Lung (tissue), 12 donors: ENCODE measurements around the gene ZNF319. TPM values are rescaled to one million over a fixed set of nuclear protein-coding genes. Genes with fewer than 3 reads are reported as not detected.
A peak's percentile ranks its signal among the peaks of the same experiment; 100 is the strongest.

Experiments
- ATAC-seq: fragments of 200-7000 bp; cut with Tn5 transposase; one replicate; pipeline ENCODE4 v1.9.1; 2020; ENCODE audit warnings: moderate number of reproducible peaks; ENCODE audit not compliant: insufficient read depth, low FRiP score
- DNase-seq, 3 donors: peaks; one replicate each; pipeline ENCODE4 v3.0.0-alpha.2; 2013 to 2017
- H3K27ac ChIP-seq, 2 donors: one replicate each; pipeline ENCODE4 v1.5.1; 2013; ENCODE audit warnings: mild to moderate bottlenecking in 2 of 2, moderate library complexity in 2 of 2, control low read depth in 1 of 2, inconsistent platforms in 1 of 2, low read depth in 1 of 2, low read length in 1 of 2
- H3K27me3 ChIP-seq, 3 donors: one replicate each; pipeline ENCODE4 v1.5.1; 2013; ENCODE audit warnings: low read length in 2 of 3; ENCODE audit not compliant: control insufficient read depth in 3 of 3, insufficient read depth in 3 of 3
- H3K36me3 ChIP-seq, 4 donors: one replicate each; pipeline ENCODE4 v1.5.1; 2013; ENCODE audit warnings: low read length in 4 of 4, mild to moderate bottlenecking in 1 of 4, moderate library complexity in 1 of 4; ENCODE audit not compliant: control insufficient read depth in 4 of 4, insufficient read depth in 4 of 4
- H3K4me1 ChIP-seq, 5 donors: one replicate each; pipeline ENCODE4 v1.5.1; 2013; ENCODE audit warnings: low read length in 5 of 5, mild to moderate bottlenecking in 2 of 5, moderate library complexity in 1 of 5; ENCODE audit not compliant: control insufficient read depth in 5 of 5, insufficient read depth in 5 of 5
- H3K4me3 ChIP-seq: one replicate; pipeline ENCODE4 v1.5.1; 2013; ENCODE audit warnings: mild to moderate bottlenecking, control low read depth, moderate library complexity
- H3K9ac ChIP-seq, 2 donors: one replicate each; pipeline ENCODE4 v1.5.1; 2013; ENCODE audit warnings: low read length in 2 of 2, control low read depth in 1 of 2; ENCODE audit not compliant: insufficient read depth in 1 of 2
- H3K9me3 ChIP-seq, 4 donors: one replicate each; pipeline ENCODE4 v1.5.1; 2013; ENCODE audit warnings: low read length in 3 of 4, mild to moderate bottlenecking in 1 of 4, moderate library complexity in 1 of 4; ENCODE audit not compliant: control insufficient read depth in 4 of 4, insufficient read depth in 3 of 4
- CTCF ChIP-seq: IDR thresholded peaks from 2 replicates; pipeline ENCODE4 v1.5.1; 2012; ENCODE audit warnings: mild to moderate bottlenecking; ENCODE audit errors: control extremely low read depth, extremely low read depth
- WGBS, 2 donors: extraction: QIAGEN DNeasy Blood & Tissue Kit; methylation state at CpG; one replicate each; pipeline ENCODE4 v1.1.7; 2013; 5-methylcytosine and 5-hydroxymethylcytosine counted together
- polyA plus RNA-seq, 2 donors: library from polyadenylated mRNA; stranded (reverse); fragments of 200-250 nt; gene quantifications; one replicate each; pipeline ENCODE4 v1.2.1, GENCODE V29; 2013
- total RNA-seq, 2 donors: library from RNA; depleted of rRNA in 1 of 2; stranded (reverse); fragments of >200 nt in 1 of 2; gene quantifications; one replicate each; pipeline ENCODE4 v1.2.1, GENCODE V29; 2014 to 2021
- donor health status: control.
- donor health status: control.
- donor health status: Bipolar disorder and iron deficiency.
- donor health status: healthy.
- donor health status: DM: yes; HTN: yes; CAD: no.

The ZNF319 gene
- total and polyA plus RNA-seq, 4 donors = 6.0 to 15.3 (median 9.6) TPM

GRCh38 chr16:58035356-58036170 lies 35.1 kb upstream of the ZNF319 start:
- no peak for TF ChIP-seq CTCF
- Histone ChIP-seq H3K27me3 (no peaks in the 10 kb centered on the region), H3K4me3 (no peak overlapping the region), H3K9ac (no peak overlapping the region), H3K36me3 (peaks cover 0 to 6% (median 3%) of the 10 kb centered on the region in 4 donors), H3K9me3 (no peaks in the 10 kb centered on the region), H3K4me1 (peaks cover 5 to 29% (median 24%) of the 10 kb centered on the region in 5 donors), H3K27ac (no peak overlapping the region)
- no peak for ATAC-seq
- DNase-seq = no peak
- WGBS, 2 donors = 86 to 87% methylated on average over 14 of the region's 14 CpGs

GRCh38 chr16:58034774-58035173 lies 34.3 kb upstream of the ZNF319 start:
- H3K9ac ChIP-seq = no peak overlapping the region
- H3K27me3 ChIP-seq = no peaks in the 10 kb centered on the region
- ATAC-seq = no peak
- peak overlapping the region in 1 of 2 donors; percentile 14 for H3K27ac ChIP-seq
- DNase-seq = no peak
- no peak overlapping the region for H3K4me3 ChIP-seq
- WGBS, 2 donors = 86 to 88% methylated on average over 11 of the region's 11 CpGs
- TF ChIP-seq CTCF = no peak
- no peaks in the 10 kb centered on the region for H3K9me3 ChIP-seq
- peaks cover 0 to 4% (median 0%) of the 10 kb centered on the region in 4 donors for H3K36me3 ChIP-seq
- peaks cover 5 to 33% (median 24%) of the 10 kb centered on the region in 5 donors for H3K4me1 ChIP-seq

DNA sequence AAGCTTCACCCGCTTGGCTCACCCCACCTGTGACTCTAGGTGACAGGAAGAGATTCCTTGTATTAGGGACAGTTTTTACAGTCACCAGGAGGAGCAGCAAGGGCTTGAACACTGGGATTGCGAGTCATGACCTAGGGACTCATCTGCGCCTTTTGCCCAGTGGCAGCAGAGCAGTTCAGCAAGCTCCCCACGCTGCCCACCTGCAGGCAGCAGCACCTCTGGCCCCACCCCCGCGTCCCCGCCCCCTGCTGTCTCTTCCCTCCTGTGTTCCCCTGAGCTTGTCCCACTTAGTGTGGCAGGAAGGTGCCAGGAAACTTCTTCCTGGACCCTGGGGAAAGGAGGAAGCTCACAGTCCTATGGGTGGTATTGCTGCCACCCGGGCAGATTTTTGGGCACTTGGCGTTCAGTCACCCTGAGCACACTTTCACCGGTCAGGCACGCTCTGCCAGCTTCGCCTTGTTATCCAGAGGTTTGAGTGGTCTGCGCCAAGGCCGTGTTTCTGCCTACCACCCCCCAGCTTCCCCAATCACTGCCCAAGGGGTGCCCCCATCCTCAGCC lies 33.7 kb upstream of the ZNF319 start:
- H3K36me3 ChIP-seq = peaks cover 0 to 4% (median 0%) of the 10 kb centered on the region in 4 donors
- H3K9ac ChIP-seq = no peak overlapping the region
- no peak for DNase-seq
- peak overlapping the region in 1 of 2 donors; percentile 14 for H3K27ac ChIP-seq
- H3K9me3 ChIP-seq = no peaks in the 10 kb centered on the region
- ATAC-seq = no peak
- TF ChIP-seq CTCF = no peak
- no peak overlapping the region for H3K4me3 ChIP-seq
- 85 to 89% methylated on average over 11 to 14 of the region's 14 CpGs for WGBS, 2 donors
- no peaks in the 10 kb centered on the region for H3K27me3 ChIP-seq
- peaks cover 5 to 33% (median 24%) of the 10 kb centered on the region in 5 donors for H3K4me1 ChIP-seq
